ENCODE data around the gene CTRB1.

The CTRB1 gene

DNA sequence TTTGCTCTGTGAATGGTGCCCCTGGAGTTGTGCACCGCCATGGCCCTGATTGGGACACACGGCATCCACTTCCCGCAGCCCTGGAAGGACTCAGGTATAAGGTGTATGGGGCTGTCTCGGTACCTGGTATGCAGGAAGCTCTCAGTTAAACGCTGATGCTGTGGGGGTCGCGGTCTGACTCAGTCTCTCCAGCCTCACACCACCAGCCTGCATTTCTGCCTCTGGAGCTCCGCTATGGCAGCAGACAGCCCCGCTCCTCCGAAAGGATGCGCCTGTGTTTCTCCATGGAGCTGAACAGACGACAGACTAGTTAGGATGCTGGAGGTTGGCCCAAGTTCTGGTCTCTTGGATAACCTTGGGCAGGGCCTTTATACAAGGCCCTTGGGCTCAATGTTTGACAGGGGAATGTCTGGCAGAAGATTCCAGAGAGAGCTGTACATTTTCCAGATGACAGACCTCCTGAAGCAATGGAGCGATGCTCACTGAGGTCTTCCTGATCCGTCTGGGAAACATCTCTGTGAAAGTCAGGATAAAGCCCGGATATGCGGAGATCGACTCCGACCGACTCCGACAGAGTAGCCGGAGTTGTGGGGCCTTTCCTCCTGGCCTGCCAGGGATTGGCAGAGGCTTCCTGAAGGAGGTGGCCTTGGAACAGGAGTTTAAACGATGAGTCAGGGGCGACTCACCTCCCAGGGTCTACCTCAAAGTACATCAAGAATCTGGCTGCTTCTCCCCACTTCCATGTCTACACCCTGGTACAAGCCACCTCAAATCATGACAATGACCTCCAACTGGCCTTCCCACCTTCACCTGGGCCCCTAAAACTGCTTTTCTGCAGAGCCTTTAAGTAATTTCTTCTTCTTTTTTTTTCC is 54.5 kb downstream of the CTRB1 start:
- no peak for DNase-seq

All from DMS53 (cell line).